H9 (cell line): Measurements from ENCODE around the gene DCUN1D2. TPM values are rescaled to one million over a fixed set of nuclear protein-coding genes. Genes with fewer than 3 reads are reported as not detected.

Source experiments
- DNase-seq: peaks from one replicate; pipeline ENCODE4 v3.0.0-alpha.2; 2017
- H2AFZ ChIP-seq: one replicate; pipeline ENCODE4 v1.6.1; 2013; ENCODE audit warnings: mild to moderate bottlenecking, low read length, control low read depth, moderate library complexity
- H2AK5ac ChIP-seq: 2 replicates; pipeline ENCODE4 v1.6.1; 2013; ENCODE audit warnings: low read length, control low read depth, mixed read lengths; ENCODE audit not compliant: insufficient read length
- H2BK120ac ChIP-seq: one replicate; pipeline ENCODE4 v1.6.1; 2013; ENCODE audit warnings: low read depth, mild to moderate bottlenecking, low read length, control low read depth, inconsistent platforms; ENCODE audit not compliant: poor library complexity, severe bottlenecking
- H2BK12ac ChIP-seq: 2 replicates; pipeline ENCODE4 v1.6.1; 2013; ENCODE audit warnings: low read length, control low read depth, mixed read lengths, low read depth; ENCODE audit not compliant: insufficient read length
- H2BK15ac ChIP-seq: 2 replicates; pipeline ENCODE4 v1.6.1; 2013; ENCODE audit warnings: low read depth, low read length, control low read depth
- H2BK20ac ChIP-seq: one replicate; pipeline ENCODE4 v1.6.1; 2013; ENCODE audit warnings: low read depth, mild to moderate bottlenecking, low read length, control low read depth, inconsistent platforms; ENCODE audit not compliant: poor library complexity, severe bottlenecking
- H2BK5ac ChIP-seq: 2 replicates; pipeline ENCODE4 v1.6.1; 2013; ENCODE audit warnings: low read length, control low read depth, mixed read lengths; ENCODE audit not compliant: insufficient read length
- H3K14ac ChIP-seq: 2 replicates; pipeline ENCODE4 v1.6.1; 2013; ENCODE audit warnings: low read length, control low read depth; ENCODE audit not compliant: insufficient read depth
- H3K18ac ChIP-seq: 2 replicates; pipeline ENCODE4 v1.6.1; 2013; ENCODE audit warnings: low read depth, mild to moderate bottlenecking, mixed read lengths, low read length, control low read depth; ENCODE audit not compliant: insufficient read length
- H3K23ac ChIP-seq: 2 replicates; pipeline ENCODE4 v1.6.1; 2013; ENCODE audit warnings: low read length, control low read depth, mixed read lengths, low read depth; ENCODE audit not compliant: insufficient read length
- H3K23me2 ChIP-seq: 2 replicates; pipeline ENCODE4 v1.6.1; 2013; ENCODE audit warnings: low read depth, mild to moderate bottlenecking, mixed read lengths, low read length, control low read depth; ENCODE audit not compliant: insufficient read length, poor library complexity, severe bottlenecking
- H3K27ac ChIP-seq: 2 replicates; pipeline ENCODE4 v1.5.1; 2013; ENCODE audit warnings: low read length, control low read depth, mixed read lengths, low read depth; ENCODE audit not compliant: insufficient read length
- H3K27me3 ChIP-seq: 2 replicates; pipeline ENCODE4 v1.6.1; 2013; ENCODE audit warnings: low read length, control low read depth, inconsistent platforms; ENCODE audit not compliant: insufficient read depth
- H3K4ac ChIP-seq: 2 replicates; pipeline ENCODE4 v1.6.1; 2013; ENCODE audit warnings: low read depth, mild to moderate bottlenecking, control low read depth, inconsistent platforms, low read length, moderate library complexity
- H3K4me1 ChIP-seq: 2 replicates; pipeline ENCODE4 v1.6.1; 2013; ENCODE audit warnings: low read length, control low read depth, inconsistent platforms; ENCODE audit not compliant: insufficient read depth
- H3K4me2 ChIP-seq: 2 replicates; pipeline ENCODE4 v1.6.1; 2013; ENCODE audit warnings: low read length, control low read depth, mixed read lengths; ENCODE audit not compliant: insufficient read length, insufficient read depth
- H3K56ac ChIP-seq: 2 replicates; pipeline ENCODE4 v1.6.1; 2013; ENCODE audit warnings: low read depth, mild to moderate bottlenecking, mixed read lengths, low read length, control low read depth; ENCODE audit not compliant: insufficient read length
- H3K79me1 ChIP-seq: 2 replicates; pipeline ENCODE4 v1.6.1; 2013; ENCODE audit warnings: low read depth, mild to moderate bottlenecking, moderate library complexity, low read length, control low read depth, inconsistent platforms; ENCODE audit not compliant: insufficient read depth, poor library complexity, severe bottlenecking
- H3K79me2 ChIP-seq: 2 replicates; pipeline ENCODE4 v1.6.1; 2013; ENCODE audit warnings: low read length, control low read depth, inconsistent platforms; ENCODE audit not compliant: insufficient read depth
- H3K9ac ChIP-seq: 2 replicates; pipeline ENCODE4 v1.6.1; 2013; ENCODE audit warnings: low read length, control low read depth, mixed read lengths; ENCODE audit not compliant: insufficient read length; ENCODE audit errors: extremely low read depth
- H3K9me3 ChIP-seq: one replicate; pipeline ENCODE4 v1.6.1; 2013; ENCODE audit warnings: low read depth, low read length, inconsistent platforms; ENCODE audit not compliant: control insufficient read depth
- H3T11ph ChIP-seq: one replicate; pipeline ENCODE4 v1.6.1; 2013; ENCODE audit warnings: mild to moderate bottlenecking, low read length, control low read depth, inconsistent platforms
- H4K20me1 ChIP-seq: one replicate; pipeline ENCODE4 v1.6.1; 2013; ENCODE audit not compliant: control insufficient read depth, insufficient read length, insufficient read depth
- H4K5ac ChIP-seq: 2 replicates; pipeline ENCODE4 v1.6.1; 2013; ENCODE audit warnings: low read depth, mild to moderate bottlenecking, mixed read lengths, low read length, control low read depth; ENCODE audit not compliant: insufficient read length
- H4K8ac ChIP-seq: replicated peaks from 2 replicates; pipeline ENCODE4 v1.6.1; 2013; ENCODE audit warnings: low read length, control low read depth, mixed read lengths, low read depth; ENCODE audit not compliant: insufficient read length
- H4K91ac ChIP-seq: 2 replicates; pipeline ENCODE4 v1.6.1; 2013; ENCODE audit warnings: low read depth, mild to moderate bottlenecking, moderate library complexity, mixed read lengths, low read length, control low read depth; ENCODE audit not compliant: insufficient read length
- H3K27ac Mint-ChIP-seq, 3 experiments: 2 replicates in 2 of 3; 3 replicates in 1 of 3; pipeline ENCODE4 v1.8.0; 2020 to 2021; ENCODE audit warnings: mixed read lengths in 3 of 3, mild to moderate bottlenecking in 1 of 3, moderate library complexity in 1 of 3
- H3K27me3 Mint-ChIP-seq: 2 replicates; pipeline ENCODE4 v1.8.0; 2021; ENCODE audit warnings: low read depth, mild to moderate bottlenecking, moderate library complexity, mixed read lengths
- H3K36me3 Mint-ChIP-seq, 3 experiments: 2 replicates in 2 of 3; 3 replicates in 1 of 3; pipeline ENCODE4 v1.8.0; 2020 to 2021; ENCODE audit warnings: low read depth in 3 of 3, mixed read lengths in 3 of 3; ENCODE audit not compliant: insufficient read depth in 1 of 3
- H3K4me1 Mint-ChIP-seq, 2 experiments: 2 replicates each; pipeline ENCODE4 v1.8.0; 2020; ENCODE audit warnings: mixed read lengths in 2 of 2
- H3K4me3 Mint-ChIP-seq, 2 experiments: 2 replicates in 1 of 2; 3 replicates in 1 of 2; pipeline ENCODE4 v1.8.0; 2020 to 2021; ENCODE audit warnings: mild to moderate bottlenecking in 2 of 2, mixed read lengths in 2 of 2, moderate library complexity in 1 of 2
- H3K9me3 Mint-ChIP-seq, 2 experiments: 2 replicates in 1 of 2; 3 replicates in 1 of 2; pipeline ENCODE4 v1.8.0; 2020; ENCODE audit warnings: mild to moderate bottlenecking in 2 of 2, mixed read lengths in 2 of 2, moderate library complexity in 1 of 2
- WGBS: extraction: QIAGEN DNeasy Blood & Tissue Kit; methylation state at CpG from one replicate; pipeline ENCODE4 v1.1.7; 2013; ENCODE audit warnings: missing lambda C conversion rate, low lambda C conversion rate, mixed read lengths; ENCODE audit not compliant: insufficient read length; ENCODE audit errors: extremely low coverage; 5-methylcytosine and 5-hydroxymethylcytosine counted together
- total RNA-seq: library from RNA; stranded (reverse); gene quantifications from 2 replicates; pipeline ENCODE4 v1.2.1, GENCODE V29; 2021
- TF ChIP-seq, protein P1 (sequence below): fragments of 200-600 bp; sonication (generic); conservative IDR thresholded peaks from 3 replicates; pipeline ENCODE4 v1.8.0; 2021; ENCODE audit warnings: antibody characterized with exemption, mild to moderate bottlenecking

The DCUN1D2 gene
- total RNA-seq, 1 experiment from 2014 or later, result 36.8 TPM

- H3K27me3 ChIP-seq, result no peaks in the 10 kb centered on the region
- H3K14ac ChIP-seq, result no peak overlapping the region; the same call in 1 of the 2 replicates
- H2BK15ac ChIP-seq, result no peak overlapping the region
- no peak overlapping the region for H3K18ac ChIP-seq
- Mint-ChIP-seq H3K9me3 (no peaks in the 10 kb centered on the region), H3K27me3 (no peaks in the 10 kb centered on the region), H3K27ac (peak overlapping the region in 1 of 3 experiments; percentile 47; a peak in 1 of 7 replicates), H3K4me1 (peaks cover 0 to 5% of the 10 kb centered on the region in 2 experiments; a peak in 2 of 4 replicates), H3K4me3 (no peak overlapping the region), H3K36me3 (peaks cover 0 to 4% (median 0%) of the 10 kb centered on the region in 3 experiments; a peak in 2 of 7 replicates)
- H3K4ac ChIP-seq, result no peak overlapping the region
- H2BK120ac ChIP-seq, result no peak overlapping the region
- H4K91ac ChIP-seq, result no peak overlapping the region
- no peak overlapping the region for H2BK5ac ChIP-seq
- H3K4me1 ChIP-seq, result no peaks in the 10 kb centered on the region
- H3K79me2 ChIP-seq, result no peaks in the 10 kb centered on the region
- no peak overlapping the region for H3K56ac ChIP-seq
- no peak overlapping the region for H3K4me2 ChIP-seq
- H4K5ac ChIP-seq, result no peak overlapping the region
- no peaks in the 10 kb centered on the region for H3K79me1 ChIP-seq
- no peaks in the 10 kb centered on the region for H3K23me2 ChIP-seq
- DNase-seq, result no peak
- H2AFZ ChIP-seq, result no peak overlapping the region
- H2BK20ac ChIP-seq, result no peak overlapping the region
- no peak overlapping the region for H2AK5ac ChIP-seq
- no peak overlapping the region for H2BK12ac ChIP-seq
- no peaks in the 10 kb centered on the region for H4K20me1 ChIP-seq
- H3T11ph ChIP-seq, result no peak overlapping the region
- no peaks in the 10 kb centered on the region for H3K9me3 ChIP-seq
- no peak overlapping the region for H3K9ac ChIP-seq
- no CpG with 5 or more reads among the region's 34 CpGs for WGBS
- TF ChIP-seq, protein P1, sequence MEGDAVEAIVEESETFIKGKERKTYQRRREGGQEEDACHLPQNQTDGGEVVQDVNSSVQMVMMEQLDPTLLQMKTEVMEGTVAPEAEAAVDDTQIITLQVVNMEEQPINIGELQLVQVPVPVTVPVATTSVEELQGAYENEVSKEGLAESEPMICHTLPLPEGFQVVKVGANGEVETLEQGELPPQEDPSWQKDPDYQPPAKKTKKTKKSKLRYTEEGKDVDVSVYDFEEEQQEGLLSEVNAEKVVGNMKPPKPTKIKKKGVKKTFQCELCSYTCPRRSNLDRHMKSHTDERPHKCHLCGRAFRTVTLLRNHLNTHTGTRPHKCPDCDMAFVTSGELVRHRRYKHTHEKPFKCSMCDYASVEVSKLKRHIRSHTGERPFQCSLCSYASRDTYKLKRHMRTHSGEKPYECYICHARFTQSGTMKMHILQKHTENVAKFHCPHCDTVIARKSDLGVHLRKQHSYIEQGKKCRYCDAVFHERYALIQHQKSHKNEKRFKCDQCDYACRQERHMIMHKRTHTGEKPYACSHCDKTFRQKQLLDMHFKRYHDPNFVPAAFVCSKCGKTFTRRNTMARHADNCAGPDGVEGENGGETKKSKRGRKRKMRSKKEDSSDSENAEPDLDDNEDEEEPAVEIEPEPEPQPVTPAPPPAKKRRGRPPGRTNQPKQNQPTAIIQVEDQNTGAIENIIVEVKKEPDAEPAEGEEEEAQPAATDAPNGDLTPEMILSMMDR, result no peak
- H3K27ac ChIP-seq, result no peak overlapping the region
- no peak overlapping the region for H4K8ac ChIP-seq
- H3K23ac ChIP-seq, result no peak overlapping the region
Measured at GRCh38 chr13:113432506-113433270, 57.8 kb downstream of the DCUN1D2 start.
